GM18519 (cell line): ENCODE results near the gene SPATA31E1.
"Not testable (repeated sequence)": the region's sequence is repeated elsewhere in the genome, so short reads cannot be mapped to it uniquely, and the experiment has no call there.

Experiments
- ATAC-seq: cut with Tn5 transposase; IDR thresholded peaks from one replicate; pipeline ENCODE4 v1.9.1; 2021; ENCODE audit warnings: mild to moderate bottlenecking, moderate library complexity; ENCODE audit not compliant: unreplicated experiment, low FRiP score

SPATA31E1 gene

DNA sequence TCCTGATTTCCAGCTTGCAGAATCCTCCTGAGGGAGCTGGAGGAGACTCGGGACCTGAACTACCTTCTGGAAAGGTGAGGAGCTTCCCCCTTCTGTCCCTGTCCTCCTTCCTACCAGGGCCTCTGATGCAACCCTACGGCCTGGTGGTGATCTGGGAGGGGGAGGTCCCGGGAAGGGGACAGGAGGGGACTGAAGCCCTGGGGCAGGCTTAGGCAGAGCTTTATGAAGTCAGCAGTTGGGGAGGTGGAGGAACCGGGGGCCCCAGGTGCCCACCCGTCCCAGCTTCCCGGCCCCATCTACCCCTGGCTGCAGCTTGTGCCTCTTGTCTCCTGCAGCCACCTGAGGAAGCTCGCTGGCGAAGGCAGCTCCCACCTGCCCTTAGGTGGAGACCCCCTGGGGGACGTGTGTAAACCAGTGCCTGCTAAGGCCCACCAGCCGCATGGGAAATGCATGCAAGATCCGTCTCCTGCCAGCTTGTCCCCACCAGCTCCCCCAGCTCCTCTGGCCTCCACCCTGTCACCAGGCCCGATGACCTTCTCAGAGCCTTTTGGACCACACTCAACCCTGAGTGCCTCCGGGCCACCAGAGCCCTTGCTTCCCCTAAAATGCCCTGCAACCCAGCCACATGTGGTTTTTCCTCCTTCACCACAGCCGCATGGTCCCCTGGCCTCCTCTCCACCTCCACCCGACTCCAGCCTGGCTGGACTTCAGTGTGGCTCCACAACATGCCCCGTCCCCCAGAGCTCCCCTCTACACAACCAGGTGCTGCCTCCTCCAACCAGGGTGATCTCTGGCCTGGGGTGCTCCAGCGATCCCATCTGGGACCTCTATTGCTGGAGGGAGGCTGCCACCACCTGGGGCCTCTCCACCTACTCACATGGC, 2.1 kb downstream of the SPATA31E1 start:
- ATAC-seq, result no peak

DNA sequence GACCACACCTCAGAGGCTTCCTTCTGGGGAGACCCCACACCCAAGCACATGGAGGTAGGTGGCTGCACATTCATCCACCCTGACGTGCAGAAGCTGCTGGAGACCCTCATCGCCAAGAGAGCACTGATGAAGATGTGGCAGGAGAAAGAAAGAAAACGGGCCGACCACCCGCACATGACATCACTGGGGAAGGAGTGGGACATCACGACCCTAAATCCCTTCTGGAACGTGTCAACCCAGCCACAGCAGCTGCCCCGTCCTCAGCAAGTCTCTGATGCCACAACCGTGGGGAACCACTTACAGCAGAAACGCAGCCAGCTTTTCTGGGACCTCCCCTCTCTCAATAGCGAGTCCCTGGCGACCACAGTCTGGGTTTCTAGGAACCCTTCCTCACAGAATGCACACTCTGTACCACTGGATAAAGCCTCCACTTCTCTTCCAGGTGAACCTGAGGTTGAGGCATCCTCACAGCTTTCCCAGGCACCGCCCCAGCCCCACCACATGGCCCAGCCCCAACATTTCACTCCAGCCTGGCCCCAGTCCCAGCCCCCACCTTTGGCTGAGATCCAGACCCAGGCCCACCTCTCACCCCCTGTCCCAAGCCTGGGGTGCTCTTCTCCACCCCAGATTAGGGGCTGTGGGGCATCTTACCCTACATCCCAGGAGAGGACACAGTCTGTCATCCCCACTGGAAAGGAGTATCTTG, 3.0 kb downstream of the SPATA31E1 start:
- no peak for ATAC-seq

DNA sequence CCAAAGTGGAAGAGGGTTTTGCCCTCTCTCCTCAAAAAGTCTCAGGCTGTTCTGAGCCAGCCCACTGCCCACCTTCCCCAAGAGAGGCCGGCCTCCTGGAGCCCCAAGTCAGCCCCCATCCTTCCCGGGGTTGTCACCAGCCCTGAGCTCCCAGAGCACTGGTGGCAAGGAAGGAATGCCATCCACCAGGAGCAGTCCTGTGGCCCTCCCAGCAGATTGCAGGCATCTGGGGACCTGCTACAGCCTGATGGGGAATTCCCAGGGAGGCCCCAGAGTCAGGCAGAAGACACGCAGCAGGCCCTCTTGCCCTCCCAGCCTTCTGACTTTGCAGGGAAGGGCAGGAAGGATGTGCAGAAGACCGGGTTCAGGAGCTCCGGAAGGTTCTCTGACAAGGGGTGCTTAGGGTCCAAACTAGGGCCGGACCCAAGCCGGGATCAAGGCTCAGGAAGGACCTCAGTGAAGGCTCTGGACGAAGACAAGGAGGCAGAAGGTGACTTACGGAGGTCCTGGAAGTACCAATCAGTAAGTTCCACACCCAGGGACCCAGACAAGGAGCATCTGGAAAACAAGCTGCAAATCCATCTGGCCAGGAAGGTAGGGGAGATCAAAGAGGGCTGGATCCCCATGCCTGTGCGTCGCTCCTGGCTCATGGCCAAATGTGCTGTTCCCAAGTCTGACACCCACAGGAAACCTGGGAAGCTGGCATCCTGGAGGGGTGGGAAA, 3.7 kb downstream of the SPATA31E1 start:
- no peak for ATAC-seq

DNA sequence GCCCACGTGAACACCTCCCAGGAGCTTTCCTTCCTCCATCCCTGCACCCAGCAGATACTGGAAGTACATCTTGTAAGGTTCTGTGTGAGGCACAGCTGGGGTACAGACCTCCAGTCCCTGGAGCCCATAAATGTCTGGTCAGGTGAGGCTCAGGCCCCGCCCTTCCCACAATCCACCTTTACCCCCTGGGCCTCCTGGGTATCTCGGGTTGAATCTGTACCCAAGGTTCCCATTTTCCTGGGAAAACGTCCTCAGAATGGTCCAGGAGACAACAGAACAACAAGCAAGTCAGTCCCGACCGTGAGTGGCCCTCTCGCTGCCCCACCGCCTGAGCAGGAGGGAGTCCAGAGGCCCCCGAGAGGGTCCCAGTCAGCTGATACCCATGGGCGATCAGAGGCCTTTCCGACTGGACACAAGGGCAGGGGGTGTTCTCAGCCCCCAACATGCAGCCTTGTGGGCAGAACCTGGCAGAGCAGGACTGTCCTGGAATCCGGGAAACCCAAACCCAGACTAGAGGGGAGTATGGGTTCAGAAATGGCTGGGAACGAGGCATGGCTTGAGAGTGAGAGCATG, 4.3 kb downstream of the SPATA31E1 start:
- no peak for ATAC-seq

GRCh38 chr9:87887661-87888480, 5.2 kb downstream of the SPATA31E1 start:
- no peak for ATAC-seq

DNA sequence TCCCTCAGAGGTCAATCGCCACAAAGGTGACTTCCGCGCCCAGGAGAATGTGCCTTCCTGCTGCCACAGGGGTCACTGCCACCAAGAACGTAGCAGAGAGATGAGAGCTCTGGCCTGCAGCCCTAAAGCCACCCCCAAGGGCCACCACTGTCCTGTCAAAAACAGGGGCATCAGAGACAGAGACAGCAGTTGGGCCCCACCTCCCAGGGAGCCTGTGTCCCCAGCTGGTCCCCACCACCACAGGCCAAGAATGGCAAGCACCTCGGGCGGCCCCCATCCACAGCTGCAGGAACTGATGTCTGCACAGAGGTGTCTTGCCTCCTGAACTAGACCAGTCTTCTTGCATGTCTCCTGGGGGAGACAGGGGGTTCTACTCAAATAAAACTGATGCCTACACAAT, 5.8 kb downstream of the SPATA31E1 start:
- ATAC-seq, result no peak

DNA sequence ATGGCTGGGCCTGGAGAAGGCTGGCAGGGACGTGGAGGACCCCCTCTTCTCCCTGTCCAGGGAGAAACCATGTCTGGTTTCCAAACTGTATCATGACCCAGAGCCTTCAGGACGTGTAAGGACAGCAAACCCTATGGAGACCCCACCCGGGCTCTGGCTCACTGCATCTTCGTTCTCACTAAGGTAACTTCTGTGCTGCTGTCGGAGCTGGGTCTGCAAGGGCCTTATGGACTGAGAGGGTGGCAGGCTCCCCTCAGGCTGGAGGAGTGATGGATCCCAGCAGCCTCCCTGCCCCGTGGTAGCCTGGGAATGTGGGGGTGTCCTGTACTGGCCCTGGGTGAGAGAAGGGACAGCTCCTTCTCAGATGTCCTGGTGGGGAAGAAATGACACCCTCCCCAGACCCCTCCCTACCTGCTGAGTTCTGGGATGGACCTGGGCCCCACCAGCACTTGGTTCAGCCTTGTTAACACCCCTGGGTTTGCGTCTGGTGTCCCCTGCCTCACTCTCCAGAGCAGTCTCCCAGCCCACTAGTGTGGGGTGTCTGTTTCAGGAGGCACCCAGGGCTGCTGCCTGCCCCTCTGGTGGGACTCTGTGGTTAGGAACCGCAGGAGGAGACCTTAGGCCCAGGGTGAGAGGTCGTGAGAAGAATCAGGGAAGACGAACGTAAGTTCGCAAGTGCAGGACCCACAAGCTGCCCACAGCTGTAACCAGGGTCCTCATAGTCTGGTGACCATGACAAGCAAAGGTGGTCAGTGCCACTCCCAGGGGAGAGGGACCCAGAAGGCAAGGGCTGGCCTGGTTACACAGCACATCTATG, 6.6 kb downstream of the SPATA31E1 start:
- ATAC-seq, result no peak

GRCh38 chr9:87889882-87890252, 7.2 kb downstream of the SPATA31E1 start:
- ATAC-seq, result no peak

DNA sequence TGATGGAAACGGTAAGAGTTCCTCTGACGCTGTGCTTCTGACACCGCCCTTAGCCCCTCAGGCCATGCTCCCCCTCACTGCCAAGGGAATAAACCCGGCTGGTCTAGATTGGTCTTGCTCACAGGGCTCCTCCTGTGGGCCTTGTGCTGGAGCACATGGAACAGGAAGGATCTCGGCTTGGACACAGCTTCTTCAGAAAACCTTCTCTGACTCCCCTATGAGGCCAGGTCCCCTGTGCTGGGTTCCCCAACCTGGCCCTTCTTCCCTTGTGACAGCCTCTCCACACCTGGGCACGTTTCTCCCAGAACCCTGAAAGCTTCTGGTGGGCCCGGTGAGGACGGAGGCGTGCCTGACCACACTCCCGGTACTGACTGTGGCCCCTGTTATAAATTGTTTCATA, 8.2 kb downstream of the SPATA31E1 start:
- no peak for ATAC-seq

- ATAC-seq, result no peak
Measured at GRCh38 chr9:87891754-87892153, 9.1 kb downstream of the SPATA31E1 start.

- ATAC-seq, result no peak
Measured at GRCh38 chr9:87892956-87893355, 10.3 kb downstream of the SPATA31E1 start.

GRCh38 chr9:87894998-87895625, 12.4 kb downstream of the SPATA31E1 start:
- no peak for ATAC-seq

GRCh38 chr9:87896891-87897290, 14.2 kb downstream of the SPATA31E1 start:
- no peak for ATAC-seq

DNA sequence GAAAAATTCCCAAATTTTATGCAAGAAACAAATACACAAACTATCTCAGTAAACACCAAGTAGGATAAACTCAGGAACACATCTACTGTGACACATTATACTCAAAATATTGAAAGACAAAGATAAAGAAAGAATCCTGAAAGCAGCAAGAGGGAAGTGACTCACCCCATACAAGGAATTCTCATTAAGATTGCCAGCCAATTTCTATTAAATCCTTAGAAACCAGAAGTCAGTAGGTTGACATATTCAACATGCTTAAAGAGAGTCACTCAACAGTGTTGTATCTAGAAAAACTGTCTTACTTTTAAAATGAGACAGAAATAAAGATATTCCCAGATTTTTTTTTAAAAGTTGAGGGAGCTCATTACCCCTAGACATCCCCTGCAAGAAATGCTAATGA, 15.5 kb downstream of the SPATA31E1 start:
- ATAC-seq, result no peak

DNA sequence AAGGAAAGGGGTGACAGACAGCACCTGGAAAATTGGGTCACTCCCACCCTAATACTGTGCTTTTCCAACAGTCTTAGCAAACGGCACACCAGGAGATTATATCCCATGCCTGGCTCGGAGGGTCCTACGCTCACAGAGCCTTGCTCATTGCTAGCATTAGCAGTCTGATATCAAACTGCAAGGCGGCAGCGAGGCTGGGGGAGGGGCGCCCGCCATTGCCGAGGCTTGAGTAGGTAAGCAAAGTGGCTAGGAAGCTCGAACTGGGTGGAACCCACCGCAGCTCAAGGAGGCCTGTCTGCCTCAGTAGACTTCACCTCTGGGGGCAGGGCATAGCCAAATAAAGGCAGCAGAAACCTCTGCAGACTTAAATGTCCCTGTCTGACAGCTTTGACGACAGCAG, 19.7 kb downstream of the SPATA31E1 start:
- ATAC-seq, result not testable (repeated sequence)

GRCh38 chr9:87909310-87910041, 26.8 kb downstream of the SPATA31E1 start:
- no peak for ATAC-seq

GRCh38 chr9:87910821-87911220, 28.1 kb downstream of the SPATA31E1 start:
- no peak for ATAC-seq

GRCh38 chr9:87917662-87918061, 35.0 kb downstream of the SPATA31E1 start, which contains the start of gene SPATA31C1:
Gene SPATA31C1 (plus strand): TSS chr9:87917962.
- not testable (repeated sequence) for ATAC-seq
